ENCODE results near the gene RPS5.
"Not testable (repeated sequence)": the region's sequence is repeated elsewhere in the genome, so short reads cannot be mapped to it uniquely, and the experiment has no call there.

The RPS5 gene

GRCh38 chr19:58385891-58386575, 1.0 kb upstream of the RPS5 start:
- DNase-seq (ENCODE audit: low read depth) = no peak

GRCh38 chr19:58387338-58388174, 487 bp downstream of the RPS5 start:
- no peak for DNase-seq (ENCODE audit: low read depth)

- DNase-seq (ENCODE audit: low read depth) = no peak
Measured at GRCh38 chr19:58388175-58388526, 1.1 kb downstream of the RPS5 start.

GRCh38 chr19:58392945-58393724, 6.1 kb downstream of the RPS5 start:
- no peak for DNase-seq (ENCODE audit: low read depth)

- DNase-seq (ENCODE audit: low read depth) = no peak
Measured at GRCh38 chr19:58393725-58394033, 6.6 kb downstream of the RPS5 start.

GRCh38 chr19:58394821-58395219, 7.8 kb downstream of the RPS5 start:
- no peak for DNase-seq (ENCODE audit: low read depth)

GRCh38 chr19:58395220-58395978, 8.3 kb downstream of the RPS5 start, which contains the start of gene RNF225:
Gene RNF225 (plus strand): TSS chr19:58395656. CDS start chr19:58396090, 434 bp downstream.
- DNase-seq (ENCODE audit: low read depth) = no peak

GRCh38 chr19:58395979-58396627, 9.0 kb downstream of the RPS5 start:
- no peak for DNase-seq (ENCODE audit: low read depth)

- no peak for DNase-seq (ENCODE audit: low read depth)
Measured at GRCh38 chr19:58396691-58397532, 9.8 kb downstream of the RPS5 start.

GRCh38 chr19:58397533-58398037, 10.5 kb downstream of the RPS5 start:
- DNase-seq (ENCODE audit: low read depth) = no peak

GRCh38 chr19:58398087-58398486, 11.0 kb downstream of the RPS5 start:
- DNase-seq (ENCODE audit: low read depth) = no peak

GRCh38 chr19:58398545-58398944, 11.5 kb downstream of the RPS5 start:
- no peak for DNase-seq (ENCODE audit: low read depth)

- DNase-seq (ENCODE audit: low read depth) = no peak
Measured at GRCh38 chr19:58399903-58400302, 12.8 kb downstream of the RPS5 start.

- DNase-seq (ENCODE audit: low read depth) = no peak
Measured at GRCh38 chr19:58400316-58400915, 13.3 kb downstream of the RPS5 start.

- peak; percentile 97 for DNase-seq (ENCODE audit: low read depth)
Measured at GRCh38 chr19:58400916-58401839, 14.1 kb downstream of the RPS5 start.

GRCh38 chr19:58401840-58402421, 14.9 kb downstream of the RPS5 start:
- no peak for DNase-seq (ENCODE audit: low read depth)

- not testable (repeated sequence) for DNase-seq (ENCODE audit: low read depth)
Measured at GRCh38 chr19:58403920-58404478, 16.9 kb downstream of the RPS5 start.

Data from activated T-helper 1 cell treated with Interleukin-2 at 50 U/mL for 16 hours (primary cell).